Right renal cortex interstitium (tissue), 3 donors: Measurements from ENCODE around the gene KRTAP2-4. TPM values are rescaled to one million over a fixed set of nuclear protein-coding genes. Genes with fewer than 3 reads are reported as not detected.
"Not testable (repeated sequence)": the region's sequence is repeated elsewhere in the genome, so short reads cannot be mapped to it uniquely, and the experiment has no call there.

Experiments
- DNase-seq, 3 donors: peaks; one replicate each; pipeline ENCODE4 v3.0.0-alpha.2; 2013; ENCODE audit warnings: low read depth in 3 of 3, low spot score in 2 of 3
- polyA plus RNA-seq, 3 donors: library from polyadenylated mRNA; unstranded; fragments of 120-200 nt; gene quantifications; one replicate each; pipeline ENCODE4 v1.2.1, GENCODE V29; 2013; ENCODE audit not compliant: insufficient read length in 3 of 3

KRTAP2-4 gene
- polyA plus RNA-seq, 3 donors: not detected

DNA sequence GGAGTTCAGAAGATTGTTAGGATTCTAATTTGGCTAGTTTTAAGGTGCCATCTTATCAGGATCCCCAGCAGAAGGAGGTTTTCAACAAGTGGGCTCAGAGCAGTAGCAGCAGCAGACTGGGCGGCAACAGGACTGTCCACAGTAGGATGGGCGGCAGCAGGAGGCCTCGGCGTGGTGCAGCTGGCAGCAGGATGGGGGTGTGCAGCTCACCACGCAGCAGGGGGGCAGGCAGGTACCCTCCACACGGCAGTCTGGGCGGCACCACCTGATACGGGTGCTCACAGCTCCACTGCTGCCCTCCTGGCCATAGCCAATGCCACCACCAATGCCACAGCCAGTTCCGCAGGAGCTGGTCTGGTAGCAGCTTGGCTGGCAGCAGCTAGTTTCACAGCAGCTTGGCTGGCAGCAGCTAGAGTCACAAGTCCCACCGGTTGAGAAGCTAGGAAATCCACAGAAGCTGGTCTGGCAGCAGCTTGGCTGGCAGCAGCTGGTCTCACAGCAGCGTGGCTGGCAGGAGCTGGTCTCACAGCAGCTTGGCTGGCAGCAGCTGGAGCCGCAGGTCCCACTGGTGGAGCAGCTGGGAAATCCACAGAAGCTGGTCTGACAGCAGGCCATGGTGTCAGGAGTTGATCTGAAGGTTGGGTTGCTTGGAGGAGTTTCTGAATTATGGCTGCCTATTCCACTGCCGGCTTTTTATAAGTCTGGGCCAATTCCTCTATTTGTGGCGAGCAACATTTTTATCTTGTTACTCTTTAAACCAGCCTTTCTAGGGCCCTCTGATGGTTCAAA lies 24.7 kb downstream of the KRTAP2-4 start, which contains the start of gene KRTAP1-1:
Gene KRTAP1-1 (minus strand): TSS at position 668 of the 789 bp plus-strand sequence. CDS start 53 bp downstream, at position 615.
- DNase-seq: not testable (repeated sequence)

DNA sequence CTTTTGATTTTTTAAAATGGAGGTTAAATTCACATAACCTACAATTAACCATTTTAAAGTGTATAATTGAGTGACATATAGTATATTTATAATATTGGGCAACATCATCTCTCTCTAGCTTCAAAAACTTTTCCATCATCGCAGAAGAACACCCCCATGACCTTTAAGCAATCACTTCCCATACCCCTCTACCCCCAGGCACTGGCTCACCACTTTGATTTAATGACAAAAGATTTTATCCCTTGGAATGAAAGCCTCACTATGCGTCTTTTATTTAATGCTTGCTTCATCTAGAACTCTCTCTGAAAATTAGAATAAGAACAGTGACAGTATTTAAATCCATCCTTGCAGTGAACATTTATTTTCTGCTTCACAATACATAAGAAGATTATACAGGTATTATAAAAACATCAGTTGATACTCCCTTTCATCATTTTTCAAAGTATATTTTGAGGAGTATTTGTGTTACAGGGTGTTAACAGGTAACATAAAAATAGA lies 27.8 kb downstream of the KRTAP2-4 start:
- DNase-seq: no peak

DNA sequence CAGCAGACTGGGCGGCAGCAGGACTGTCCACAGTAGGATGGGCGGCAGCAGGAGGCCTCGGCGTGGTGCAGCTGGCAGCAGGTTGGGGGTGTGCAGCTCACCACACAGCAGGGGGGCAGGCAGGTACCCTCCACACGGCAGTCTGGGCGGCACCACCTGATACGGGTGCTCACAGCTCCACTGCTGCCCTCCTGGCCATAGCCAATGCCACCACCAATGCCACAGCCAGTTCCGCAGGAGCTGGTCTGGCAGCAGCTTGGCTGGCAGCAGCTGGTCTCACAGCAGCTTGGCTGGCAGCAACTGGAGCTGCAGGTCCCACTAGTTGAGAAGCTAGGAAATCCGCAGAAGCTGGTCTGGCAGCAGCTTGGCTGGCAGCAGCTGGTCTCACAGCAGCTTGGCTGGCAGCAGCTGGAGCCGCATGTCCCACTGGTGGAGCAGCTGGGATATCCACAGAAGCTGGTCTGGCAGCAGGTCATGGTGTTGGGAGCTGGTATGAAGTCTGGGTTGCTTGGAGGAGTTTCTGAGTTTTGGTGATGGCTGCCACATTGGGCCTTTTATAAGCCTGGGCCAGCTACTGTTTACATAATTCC lies 31.2 kb downstream of the KRTAP2-4 start, which contains the start of gene KRTAP1-3:
Gene KRTAP1-3 (minus strand): TSS at position 529 of the 590 bp plus-strand sequence. CDS start 53 bp downstream, at position 476.
- DNase-seq: not testable (repeated sequence)

DNA sequence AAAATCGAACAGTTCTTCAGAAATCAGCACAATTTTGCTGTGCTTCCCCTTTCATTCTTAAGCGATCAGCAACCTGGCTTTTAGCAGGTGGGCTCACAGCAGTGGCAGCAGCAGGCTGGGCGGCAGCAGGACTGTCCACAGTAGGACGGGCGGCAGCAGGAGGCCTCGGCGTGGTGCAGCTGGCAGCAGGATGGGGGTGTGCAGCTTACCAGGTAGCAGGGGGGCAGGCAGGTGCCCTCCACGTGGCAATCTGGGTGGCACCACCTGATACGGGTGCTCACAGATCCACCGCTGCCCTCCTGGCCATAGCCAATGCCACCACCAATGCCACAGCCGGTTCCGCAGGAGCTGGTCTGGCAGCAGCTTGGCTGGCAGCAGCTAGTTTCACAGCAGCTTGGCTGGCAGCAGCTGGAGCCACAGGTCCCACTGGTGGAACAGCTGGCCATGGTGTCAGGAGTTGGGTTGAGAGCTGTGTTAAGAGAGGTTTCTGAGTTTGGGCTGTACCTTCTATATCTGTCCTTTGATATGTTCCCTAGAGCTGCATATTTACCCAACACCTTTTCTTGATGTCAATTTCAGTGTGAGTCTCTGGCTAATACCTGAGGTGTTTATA lies 35.9 kb downstream of the KRTAP2-4 start, which contains the start of gene KRTAP1-4:
Gene KRTAP1-4 (minus strand): TSS at position 563 of the 613 bp plus-strand sequence. CDS start 117 bp downstream, at position 446.
- DNase-seq: no peak

- no peak for DNase-seq
Measured at GRCh38 chr17:41026715-41027471, 38.8 kb downstream of the KRTAP2-4 start, which contains the start of gene KRTAP1-5. TSS of gene KRTAP1-5 (minus strand) at chr17:41027208. CDS start at chr17:41027155, 53 bp downstream.

GRCh38 chr17:41024697-41025096 lies 41.0 kb downstream of the KRTAP2-4 start:
- no peak for DNase-seq

- no peak for DNase-seq
Measured at GRCh38 chr17:41020336-41020735, 45.3 kb downstream of the KRTAP2-4 start.

GRCh38 chr17:41019415-41019814 lies 46.3 kb downstream of the KRTAP2-4 start:
- no peak for DNase-seq

GRCh38 chr17:41018541-41018940 lies 47.1 kb downstream of the KRTAP2-4 start:
- DNase-seq: no peak

- no peak for DNase-seq
Measured at GRCh38 chr17:41016578-41017215, 49.0 kb downstream of the KRTAP2-4 start.

DNA sequence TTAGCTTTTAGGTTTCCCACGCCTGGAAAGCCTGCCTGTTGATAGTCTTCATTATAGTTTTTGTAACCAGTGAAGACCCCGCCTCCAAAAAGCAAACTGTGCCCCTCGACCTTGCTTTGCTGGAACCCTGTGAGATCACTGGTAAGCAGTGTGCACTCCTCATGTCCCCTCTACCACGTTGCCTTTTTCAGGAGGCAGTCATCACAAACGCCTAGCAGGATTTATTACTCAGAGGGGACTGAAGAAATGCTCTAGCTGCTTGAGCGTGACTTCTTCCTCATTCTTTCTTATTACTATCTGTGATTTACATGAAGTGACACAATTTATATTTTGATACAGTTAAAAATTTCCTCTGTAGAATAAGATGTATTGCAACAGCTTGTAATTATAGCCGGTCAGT lies 50.2 kb downstream of the KRTAP2-4 start:
- no peak for DNase-seq

Other genes with a start within 250 kb of the KRTAP2-4 start
- gene KRT10, start 243.3 kb downstream of the KRTAP2-4 start, polyA plus RNA-seq: 10 to 100 TPM; 33.0 to 44.7 (median 41.0) TPM
- gene KRT12, start 198.7 kb downstream of the KRTAP2-4 start, polyA plus RNA-seq: not detected
- under 1 TPM in 2 of 3 donors, not detected in 1; 0.17 to 0.37 TPM for gene KRT20, start 180.6 kb downstream of the KRTAP2-4 start, polyA plus RNA-seq
- 1 to 10 TPM in 2 of 3 donors, under 1 TPM in 1; 0.45 to 2.2 (median 2.0) TPM for gene KRT23, start 128.2 kb downstream of the KRTAP2-4 start, polyA plus RNA-seq
- gene KRT39, start 98.9 kb downstream of the KRTAP2-4 start, polyA plus RNA-seq: not detected
- gene KRT40, start 81.6 kb downstream of the KRTAP2-4 start, polyA plus RNA-seq: not detected
- gene KRTAP3-3, start 71.7 kb downstream of the KRTAP2-4 start, polyA plus RNA-seq: not detected
- gene KRTAP3-2, start 66.0 kb downstream of the KRTAP2-4 start, polyA plus RNA-seq: not detected
- not detected for gene KRTAP3-1, start 56.8 kb downstream of the KRTAP2-4 start, polyA plus RNA-seq
- not detected for gene KRTAP1-5, start 38.7 kb downstream of the KRTAP2-4 start, polyA plus RNA-seq
- not detected for gene KRTAP1-4, start 35.7 kb downstream of the KRTAP2-4 start, polyA plus RNA-seq
- not detected for gene KRTAP1-3, start 31.0 kb downstream of the KRTAP2-4 start, polyA plus RNA-seq
- not detected for gene KRTAP1-1, start 24.4 kb downstream of the KRTAP2-4 start, polyA plus RNA-seq
- not detected for gene KRTAP2-1, start 18.6 kb downstream of the KRTAP2-4 start, polyA plus RNA-seq
- gene KRTAP2-2, start 10.6 kb downstream of the KRTAP2-4 start, polyA plus RNA-seq: not detected
- gene KRTAP2-3, start 5.8 kb downstream of the KRTAP2-4 start, polyA plus RNA-seq: not detected
- not detected for gene KRTAP4-7, start 18.3 kb upstream of the KRTAP2-4 start, polyA plus RNA-seq
- not detected for gene KRTAP4-8, start 32.3 kb upstream of the KRTAP2-4 start, polyA plus RNA-seq
- not detected for gene KRTAP4-16, start 36.3 kb upstream of the KRTAP2-4 start, polyA plus RNA-seq
- not detected for gene KRTAP4-9, start 39.5 kb upstream of the KRTAP2-4 start, polyA plus RNA-seq
- not detected for gene KRTAP4-11, start 52.5 kb upstream of the KRTAP2-4 start, polyA plus RNA-seq
- not detected for gene KRTAP4-12, start 58.3 kb upstream of the KRTAP2-4 start, polyA plus RNA-seq
- gene KRTAP4-6, start 74.7 kb upstream of the KRTAP2-4 start, polyA plus RNA-seq: not detected
- gene KRTAP4-5, start 83.9 kb upstream of the KRTAP2-4 start, polyA plus RNA-seq: not detected
- gene KRTAP4-4, start 94.9 kb upstream of the KRTAP2-4 start, polyA plus RNA-seq: not detected
- not detected for gene KRTAP4-3, start 102.3 kb upstream of the KRTAP2-4 start, polyA plus RNA-seq
- not detected for gene KRTAP4-2, start 112.3 kb upstream of the KRTAP2-4 start, polyA plus RNA-seq
- gene KRTAP4-1, start 119.0 kb upstream of the KRTAP2-4 start, polyA plus RNA-seq: not detected
- gene KRTAP9-1, start 124.0 kb upstream of the KRTAP2-4 start, polyA plus RNA-seq: not detected
- gene KRTAP9-2, start 160.8 kb upstream of the KRTAP2-4 start, polyA plus RNA-seq: not detected
- gene KRTAP9-3, start 166.6 kb upstream of the KRTAP2-4 start, polyA plus RNA-seq: not detected
- gene KRTAP9-8, start 172.1 kb upstream of the KRTAP2-4 start, polyA plus RNA-seq: not detected
- gene KRTAP9-4, start 183.8 kb upstream of the KRTAP2-4 start, polyA plus RNA-seq: not detected
- gene KRTAP9-9, start 189.5 kb upstream of the KRTAP2-4 start, polyA plus RNA-seq: not detected
- gene KRTAP9-6, start 199.5 kb upstream of the KRTAP2-4 start, polyA plus RNA-seq: under 1 TPM; 0.10 to 0.14 (median 0.11) TPM
- gene KRTAP9-7, start 209.8 kb upstream of the KRTAP2-4 start, polyA plus RNA-seq: not detected
- not detected for gene KRTAP29-1, start 237.0 kb upstream of the KRTAP2-4 start, polyA plus RNA-seq
- gene KRTAP16-1, start 243.4 kb upstream of the KRTAP2-4 start, polyA plus RNA-seq: not detected
- not detected for gene KRTAP17-1, start 249.8 kb upstream of the KRTAP2-4 start, polyA plus RNA-seq